KBM-7 (cell line): ENCODE measurements around the gene FAM83D.

Experiments
- DNase-seq: peaks from one replicate; pipeline ENCODE4 v3.0.0-alpha.2; 2015
- in situ Hi-C: fragments of 300-500 bp; cut with MboI; formaldehyde crosslinking; loops from 2 replicates; pipeline ENCODE4 v1.14.3; 2020; ENCODE audit warnings: low sequenced_read_pairs, low pct_unique_long_range_greater_than_20kb, mixed read lengths

Gene FAM83D, protein sequence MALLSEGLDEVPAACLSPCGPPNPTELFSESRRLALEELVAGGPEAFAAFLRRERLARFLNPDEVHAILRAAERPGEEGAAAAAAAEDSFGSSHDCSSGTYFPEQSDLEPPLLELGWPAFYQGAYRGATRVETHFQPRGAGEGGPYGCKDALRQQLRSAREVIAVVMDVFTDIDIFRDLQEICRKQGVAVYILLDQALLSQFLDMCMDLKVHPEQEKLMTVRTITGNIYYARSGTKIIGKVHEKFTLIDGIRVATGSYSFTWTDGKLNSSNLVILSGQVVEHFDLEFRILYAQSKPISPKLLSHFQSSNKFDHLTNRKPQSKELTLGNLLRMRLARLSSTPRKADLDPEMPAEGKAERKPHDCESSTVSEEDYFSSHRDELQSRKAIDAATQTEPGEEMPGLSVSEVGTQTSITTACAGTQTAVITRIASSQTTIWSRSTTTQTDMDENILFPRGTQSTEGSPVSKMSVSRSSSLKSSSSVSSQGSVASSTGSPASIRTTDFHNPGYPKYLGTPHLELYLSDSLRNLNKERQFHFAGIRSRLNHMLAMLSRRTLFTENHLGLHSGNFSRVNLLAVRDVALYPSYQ

DNA sequence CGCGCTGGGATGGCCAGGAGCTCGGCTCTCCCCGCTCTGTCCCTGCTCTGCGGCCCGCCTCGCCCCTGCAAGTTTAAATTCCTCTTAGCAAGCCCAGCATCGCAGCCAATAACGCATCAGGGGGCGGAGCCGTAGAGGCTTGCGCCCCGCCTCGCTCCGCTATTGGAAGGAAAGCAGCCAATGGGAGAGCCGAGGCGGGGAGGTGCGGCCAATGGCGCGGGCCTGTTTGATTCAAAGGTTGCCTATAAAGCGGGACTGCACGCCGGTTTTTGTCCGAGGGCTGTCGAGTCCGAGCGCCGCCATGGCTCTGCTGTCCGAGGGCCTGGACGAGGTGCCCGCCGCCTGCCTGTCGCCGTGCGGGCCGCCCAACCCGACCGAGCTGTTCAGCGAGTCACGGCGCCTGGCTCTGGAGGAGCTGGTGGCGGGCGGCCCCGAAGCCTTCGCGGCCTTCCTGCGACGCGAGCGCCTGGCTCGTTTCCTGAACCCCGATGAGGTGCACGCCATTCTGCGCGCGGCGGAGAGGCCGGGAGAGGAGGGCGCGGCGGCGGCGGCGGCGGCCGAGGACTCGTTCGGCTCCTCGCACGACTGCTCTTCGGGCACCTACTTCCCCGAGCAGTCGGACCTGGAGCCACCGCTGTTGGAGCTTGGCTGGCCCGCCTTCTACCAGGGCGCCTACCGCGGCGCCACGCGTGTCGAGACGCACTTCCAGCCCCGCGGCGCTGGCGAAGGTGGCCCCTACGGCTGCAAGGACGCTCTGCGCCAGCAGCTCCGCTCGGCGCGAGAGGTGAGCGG lies at the start of gene FAM83D:
TSS of gene FAM83D (plus strand) at position 276 of the 792 bp plus-strand sequence. CDS start at position 302, 26 bp downstream.
- in situ Hi-C loops: no loop called here
- DNase-seq: peak; percentile 100

DNA sequence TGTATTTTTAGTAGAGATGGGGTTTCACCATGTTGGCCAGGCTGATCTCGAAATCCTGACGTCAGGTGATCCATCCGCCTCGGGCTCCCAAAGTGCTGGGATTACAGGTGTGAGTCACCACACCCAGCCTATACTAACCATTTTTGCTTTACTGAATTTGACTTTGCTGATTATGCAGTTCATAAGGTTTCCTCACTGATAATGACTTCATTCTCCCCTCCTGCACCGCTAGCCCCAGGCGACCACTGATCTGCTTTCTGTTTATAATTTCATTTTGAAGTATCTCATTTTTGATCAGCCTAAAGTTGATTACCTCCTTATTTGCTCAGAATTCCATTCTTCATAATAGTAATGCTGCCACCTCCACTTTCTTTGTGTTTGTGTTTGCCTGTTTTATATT lies 48.7 kb upstream of the FAM83D start:
- in situ Hi-C loops: no loop called here
- DNase-seq: no peak

DNA sequence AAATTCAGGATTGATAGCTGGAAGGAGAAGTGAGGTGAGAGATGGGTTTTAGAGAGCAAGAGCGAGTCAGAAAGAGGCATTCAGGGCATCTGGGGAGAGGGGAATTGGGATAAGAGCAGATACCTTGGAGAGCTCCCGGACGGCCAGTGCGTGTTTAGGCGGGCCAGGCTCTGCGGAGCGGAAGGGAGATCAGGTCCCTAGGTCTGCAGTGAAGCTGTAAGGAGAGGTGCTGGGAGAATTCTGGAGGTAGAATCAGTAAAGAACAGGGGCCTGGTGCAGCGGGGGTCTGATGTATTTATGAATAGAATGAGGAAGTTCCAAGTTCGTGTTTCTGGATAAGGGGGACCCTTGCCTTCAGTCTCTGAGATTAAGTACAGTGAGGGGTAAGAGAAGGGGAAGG lies 47.4 kb upstream of the FAM83D start:
- DNase-seq: peak; percentile 63
- in situ Hi-C loops: no loop called here

DNA sequence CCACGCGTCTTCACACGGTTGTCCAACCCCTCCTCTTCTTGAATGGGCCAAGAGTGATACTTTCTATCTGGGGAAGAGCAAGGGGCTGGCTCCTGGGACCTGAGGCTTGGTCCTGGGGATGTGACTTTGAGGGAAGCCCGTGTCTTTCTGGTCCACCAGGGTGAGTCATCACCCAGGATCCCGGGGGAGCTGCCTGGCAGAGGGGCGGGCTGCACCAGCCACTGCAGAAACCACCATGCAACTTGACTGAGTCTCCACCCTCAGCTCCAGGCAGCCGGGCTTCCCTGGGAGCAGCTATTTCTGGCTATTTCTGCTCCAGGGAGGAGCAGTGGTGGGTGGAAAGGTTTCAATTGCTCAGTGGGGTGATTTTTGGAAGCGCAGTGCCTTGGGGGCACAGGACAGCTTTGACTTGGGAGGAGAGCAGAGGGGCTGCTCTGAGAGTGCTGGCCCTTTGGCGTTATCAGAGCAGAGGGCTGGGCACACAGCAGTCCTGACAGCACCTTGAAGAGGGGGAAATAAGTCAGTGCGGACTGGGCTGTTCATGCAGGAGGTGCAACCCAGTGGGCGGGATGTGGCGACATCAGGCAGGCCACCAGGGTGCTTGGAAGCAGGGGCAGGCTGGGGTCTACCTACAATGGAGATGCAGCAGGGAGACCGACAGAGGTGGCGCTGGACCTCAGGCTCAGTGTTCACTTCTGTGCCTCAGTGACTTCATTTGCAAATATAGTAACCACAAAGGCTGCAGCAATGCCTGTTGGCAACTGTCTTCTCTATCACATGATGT lies 45.1 kb upstream of the FAM83D start:
- in situ Hi-C loops: no loop called here
- no peak for DNase-seq

DNA sequence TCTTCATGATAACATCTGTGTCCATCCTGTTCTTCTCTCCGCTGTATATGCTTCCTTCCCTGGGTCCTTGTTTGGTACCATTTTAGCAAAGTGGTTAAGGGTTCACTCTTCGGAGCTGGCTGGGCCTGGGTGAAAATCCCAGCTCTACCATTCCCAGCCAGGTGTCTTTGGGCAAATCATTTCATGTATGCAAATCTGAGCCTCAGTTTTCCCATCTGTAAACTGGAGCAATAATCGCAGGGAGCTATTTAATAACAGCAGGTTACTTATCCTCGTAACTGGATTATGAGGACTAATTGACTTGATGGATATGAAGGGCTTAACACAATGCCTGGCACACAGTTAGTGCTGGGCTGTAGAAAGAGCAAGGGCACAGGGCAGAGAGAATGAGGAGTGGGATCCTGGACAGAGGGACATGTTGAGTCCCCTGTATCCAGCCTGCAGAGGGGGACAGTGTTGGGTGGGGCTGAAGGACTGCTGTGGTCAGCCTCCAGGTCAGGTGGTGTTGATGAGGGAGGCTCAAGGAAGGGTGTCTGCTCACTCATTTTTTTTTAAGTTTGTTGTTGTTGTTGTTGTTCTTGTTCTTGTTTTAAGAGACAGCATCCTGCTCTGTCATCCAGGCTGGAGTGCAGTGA lies 44.3 kb upstream of the FAM83D start:
- in situ Hi-C loops: no loop called here
- no peak for DNase-seq

DNA sequence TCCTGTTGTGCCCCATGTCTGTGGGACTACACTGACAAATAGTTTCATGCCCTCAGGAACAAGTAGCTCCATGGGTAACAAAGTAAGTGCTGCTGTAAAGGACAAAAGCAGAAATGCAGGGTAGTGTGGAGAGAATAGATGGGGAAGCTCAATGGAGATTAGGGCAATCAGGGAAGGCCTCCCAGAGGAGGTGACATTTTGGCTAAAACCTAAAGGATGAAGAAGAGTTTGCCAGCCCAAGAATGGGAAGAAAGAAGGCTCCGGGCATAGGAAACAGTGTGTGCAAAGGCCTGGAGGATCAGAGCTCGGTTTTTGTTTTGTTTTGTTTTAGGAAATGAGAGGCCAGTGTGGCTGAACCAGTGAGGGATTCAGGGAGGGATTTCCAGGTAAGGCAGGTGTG lies 43.6 kb upstream of the FAM83D start:
- in situ Hi-C loops: no loop called here

DNA sequence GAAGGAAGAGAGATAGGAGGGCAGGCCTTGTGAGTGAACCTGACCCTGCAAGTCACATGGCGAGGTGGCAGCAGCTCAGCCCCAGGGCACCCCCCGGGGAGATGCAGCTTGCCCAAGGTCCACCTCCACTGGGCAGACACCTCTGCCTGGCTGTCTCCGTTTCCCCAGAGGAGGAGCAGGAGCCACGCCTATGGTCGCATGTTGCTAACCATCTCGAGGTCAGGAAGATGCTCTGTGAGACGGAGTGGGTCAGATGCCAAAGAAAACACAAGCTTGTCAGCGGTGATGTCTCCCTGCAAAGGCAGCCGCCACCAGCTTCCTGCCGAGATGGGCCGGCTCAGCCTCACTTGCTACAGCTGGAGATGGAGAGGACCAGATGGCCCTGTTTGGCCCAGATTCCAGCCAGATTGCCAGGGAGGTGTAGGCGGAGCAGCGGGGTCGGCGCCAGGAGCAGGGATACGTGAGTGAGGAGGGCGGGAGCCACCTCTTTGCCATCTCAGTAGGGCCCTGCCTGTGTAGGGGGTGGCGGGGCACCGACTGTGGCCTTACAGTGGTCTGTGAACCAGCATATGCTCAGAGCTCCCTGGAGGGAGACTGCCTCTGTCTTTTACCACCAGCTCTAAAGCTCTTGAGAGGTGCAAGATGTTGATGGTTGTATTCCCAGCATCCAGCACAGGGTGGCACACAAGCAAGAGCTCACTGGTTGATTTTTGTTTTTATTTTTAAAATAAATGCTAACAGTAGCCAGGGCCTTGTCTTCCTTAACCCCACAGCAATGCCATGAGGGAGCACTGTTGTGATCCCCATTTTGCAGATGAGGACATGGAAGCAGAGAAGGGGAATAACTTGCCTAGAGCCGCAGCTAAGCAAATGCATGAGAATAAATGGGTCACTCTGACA lies 42.9 kb upstream of the FAM83D start:
- in situ Hi-C loops: no loop called here
- no peak for DNase-seq

More for the DNA sequence above, 43.6 kb upstream of the FAM83D start:
- DNase-seq: no peak

DNA sequence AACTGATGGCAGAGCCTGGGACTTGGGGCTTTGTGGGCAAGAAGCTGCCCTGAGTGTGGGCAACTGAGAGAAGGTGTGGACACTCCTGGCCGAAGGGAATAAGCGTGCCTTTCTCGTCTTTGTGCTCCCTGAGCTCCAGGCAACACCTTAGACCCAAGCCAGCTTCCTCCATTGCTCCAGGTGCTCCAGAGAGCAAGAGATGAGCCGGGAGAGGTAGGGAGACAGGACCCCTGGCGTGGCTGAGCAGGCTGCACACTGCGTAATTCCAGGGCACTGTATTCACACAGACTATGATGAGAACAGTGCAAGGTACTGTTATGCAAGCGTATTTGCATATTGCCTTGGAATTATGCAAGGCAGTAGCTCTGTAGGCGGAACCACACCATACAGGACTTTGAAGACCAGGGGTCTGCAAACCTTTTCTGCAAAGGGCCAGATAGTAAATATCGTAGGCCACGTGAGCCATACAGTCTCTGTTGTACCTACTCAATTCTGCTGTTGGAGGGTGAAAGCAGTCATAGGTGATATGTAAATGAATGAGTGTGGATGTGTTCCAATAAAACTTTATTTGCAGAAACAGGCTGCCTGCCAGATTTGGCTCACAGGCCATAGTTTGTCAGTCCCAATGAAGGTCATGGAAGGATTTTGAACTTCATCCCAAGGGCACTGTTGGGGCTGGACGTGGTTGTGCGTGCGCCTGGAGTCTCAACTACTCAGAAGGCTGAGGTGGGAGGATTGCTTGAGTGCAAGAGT lies 42.1 kb upstream of the FAM83D start:
- in situ Hi-C loops: no loop called here
- no peak for DNase-seq

DNA sequence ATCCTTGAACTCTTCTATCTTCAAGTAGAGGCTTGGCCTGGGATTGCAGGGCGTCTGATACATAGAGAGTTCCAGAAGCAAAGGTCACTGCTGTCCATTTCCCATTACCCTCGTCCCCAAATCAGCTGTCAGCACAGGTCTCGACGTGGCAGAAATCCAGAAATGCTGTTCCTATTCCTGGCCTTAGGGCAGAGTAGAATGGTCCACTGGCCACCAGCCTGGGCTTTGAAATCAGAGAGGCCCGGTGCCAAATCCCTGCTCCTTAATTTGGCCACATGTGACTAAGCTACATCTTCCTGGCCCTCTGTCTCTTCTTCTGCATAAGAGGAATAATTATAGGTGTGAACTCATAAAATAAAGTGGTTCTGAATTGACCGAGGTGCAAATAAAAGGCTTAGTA lies 40.9 kb upstream of the FAM83D start:
- no peak for DNase-seq

DNA sequence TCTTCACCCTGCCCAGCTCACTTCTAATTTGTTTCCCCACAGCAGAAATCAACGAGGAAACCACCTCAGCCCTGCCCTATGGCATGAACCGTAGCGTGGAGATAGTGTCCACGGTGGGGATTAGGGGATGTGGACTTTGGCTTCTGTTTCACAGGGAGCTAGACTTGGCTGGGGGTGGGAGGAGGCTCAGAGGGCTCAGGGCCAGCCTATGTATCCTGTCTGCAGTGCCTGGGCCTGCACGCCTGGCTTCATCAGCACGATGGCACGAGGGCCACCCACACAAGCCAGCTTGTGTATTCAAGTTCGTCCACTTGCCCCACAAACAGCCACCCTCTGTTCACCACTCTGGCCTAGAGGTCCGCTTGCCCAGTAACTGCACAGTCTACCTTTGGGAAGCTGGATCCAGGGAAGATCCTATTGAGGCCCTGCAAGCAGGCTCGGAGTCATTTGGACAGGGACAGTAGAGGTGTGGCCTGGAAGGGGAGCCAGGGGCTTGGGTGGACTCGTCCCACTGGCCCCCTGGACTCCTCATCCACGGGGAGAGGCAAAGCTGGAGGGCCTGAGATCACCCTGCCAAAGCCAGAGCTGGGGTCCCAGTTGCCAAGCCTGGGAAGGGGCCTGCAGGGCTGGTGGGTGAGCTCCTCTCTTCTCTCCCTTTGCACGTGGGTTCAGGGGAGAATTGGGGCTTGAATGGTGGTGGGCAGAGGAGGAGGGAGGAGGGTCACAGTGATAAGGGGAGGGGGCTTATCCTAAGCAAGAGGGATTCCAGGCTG lies 38.0 kb upstream of the FAM83D start:
- DNase-seq: no peak
- in situ Hi-C loops: no loop called here

More for the DNA sequence above, 40.9 kb upstream of the FAM83D start:
- in situ Hi-C loops: no loop called here

DNA sequence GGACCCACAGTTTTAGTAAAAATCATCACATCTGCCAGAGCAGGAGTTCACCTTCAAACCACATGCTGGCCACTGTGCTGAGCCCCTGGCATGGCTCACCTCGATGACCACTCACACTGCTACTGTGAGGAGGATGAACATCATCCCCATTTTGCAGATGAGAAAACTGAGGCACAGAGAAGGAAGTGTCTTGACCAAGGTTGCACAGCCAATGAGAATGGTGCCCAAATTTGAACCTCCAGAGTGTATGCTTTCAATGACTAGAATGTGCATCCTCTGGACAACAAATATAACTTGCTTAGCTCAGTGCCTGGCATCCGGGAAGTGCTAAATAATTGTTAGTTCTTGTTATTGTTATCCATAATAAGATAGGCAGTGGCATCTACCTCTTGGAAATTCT lies 37.2 kb upstream of the FAM83D start:
- DNase-seq: no peak
- in situ Hi-C loops: no loop called here

DNA sequence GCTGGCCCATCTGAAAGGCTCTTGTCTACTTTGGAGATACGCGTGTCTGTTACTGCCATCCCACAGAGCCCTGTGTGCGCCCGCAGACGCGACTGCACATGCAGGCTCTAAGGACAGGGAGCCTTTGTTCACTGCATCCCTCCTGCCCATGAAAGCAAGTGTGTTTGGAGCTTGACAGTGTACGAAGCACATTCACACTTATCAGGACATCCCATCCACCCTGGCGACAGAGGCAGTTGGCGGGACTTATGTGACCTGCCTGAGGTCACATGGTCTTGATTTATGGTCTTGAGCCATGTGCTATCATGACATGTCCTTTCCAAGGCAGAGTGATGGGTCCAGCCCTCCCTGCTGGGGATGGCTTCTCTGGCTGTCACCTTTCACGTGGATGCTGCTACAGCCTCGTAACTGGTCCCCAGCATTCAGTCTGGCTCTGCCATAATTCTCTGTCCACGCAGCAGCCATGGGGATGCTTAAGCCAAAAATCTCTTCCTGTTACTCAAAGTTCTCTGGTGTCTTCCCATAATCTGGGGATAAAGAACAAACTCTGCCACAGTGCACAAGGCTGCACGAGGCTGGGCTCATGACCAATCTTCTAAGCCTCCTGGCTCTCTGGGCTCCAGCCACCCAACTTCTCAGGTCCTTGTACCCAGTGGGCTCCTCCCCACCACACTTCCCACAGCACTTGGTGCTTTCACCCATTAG lies 36.3 kb upstream of the FAM83D start:
- DNase-seq: no peak
- in situ Hi-C loops: no loop called here

DNA sequence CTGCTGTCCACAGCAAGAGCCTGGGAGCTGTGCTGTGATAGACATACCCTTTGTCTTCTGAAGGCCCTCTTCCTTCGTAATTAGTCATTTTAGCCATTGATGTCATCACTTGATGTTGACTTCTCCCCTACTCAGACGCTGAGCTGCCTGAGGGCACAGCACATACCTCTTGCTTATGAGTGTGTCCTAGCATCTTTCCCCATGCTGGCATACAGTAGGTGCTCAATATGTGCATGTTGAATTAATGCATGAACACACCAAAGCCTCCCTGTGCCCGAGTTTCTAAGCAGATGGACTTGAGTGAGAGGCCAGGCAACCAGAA lies 35.8 kb upstream of the FAM83D start:
- in situ Hi-C loops: no loop called here
- no peak for DNase-seq

DNA sequence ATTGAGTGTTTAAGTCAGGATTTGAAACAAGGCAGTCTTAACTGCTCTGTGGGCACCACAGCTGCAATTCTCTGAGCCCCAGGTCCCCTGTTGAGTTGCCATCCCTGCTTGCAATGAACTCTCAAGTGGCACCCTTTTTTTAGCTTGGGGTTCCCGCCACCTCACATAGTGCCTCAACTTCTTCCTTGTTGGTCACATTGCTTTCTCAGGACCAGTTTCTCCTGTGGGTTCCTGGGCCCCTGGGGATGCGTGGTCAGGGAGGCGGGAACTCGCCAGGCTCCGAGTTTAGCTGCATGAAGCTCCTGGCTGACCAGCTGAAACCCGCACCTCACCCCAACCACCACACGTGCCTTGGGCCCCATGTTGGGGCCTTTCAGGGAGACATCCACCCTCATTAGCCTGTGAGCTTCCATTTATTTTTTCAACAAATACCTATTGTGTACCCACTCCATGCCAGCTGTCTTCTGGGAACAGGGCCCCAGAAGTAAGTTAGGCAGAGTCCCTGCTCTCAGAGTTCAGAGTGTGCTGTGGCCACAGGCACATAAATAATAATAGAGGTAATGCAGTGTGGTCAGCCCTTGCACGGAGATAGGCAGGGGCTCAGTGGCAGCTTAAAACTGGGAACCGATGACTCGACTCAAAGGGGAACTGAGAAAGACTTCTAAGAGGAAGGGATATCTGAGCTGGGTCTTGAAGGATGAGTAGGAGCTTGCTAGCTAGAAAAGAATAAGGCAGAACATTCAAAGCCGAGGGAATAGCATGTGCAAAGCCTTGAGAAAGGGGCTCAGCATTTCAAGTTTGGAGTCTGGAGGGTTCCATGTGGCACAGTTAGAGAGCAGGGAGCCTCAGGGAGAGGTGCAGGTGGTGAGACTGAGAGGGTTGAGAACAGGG lies 33.9 kb upstream of the FAM83D start:
- DNase-seq: peak; percentile 61
- in situ Hi-C loops: no loop called here

DNA sequence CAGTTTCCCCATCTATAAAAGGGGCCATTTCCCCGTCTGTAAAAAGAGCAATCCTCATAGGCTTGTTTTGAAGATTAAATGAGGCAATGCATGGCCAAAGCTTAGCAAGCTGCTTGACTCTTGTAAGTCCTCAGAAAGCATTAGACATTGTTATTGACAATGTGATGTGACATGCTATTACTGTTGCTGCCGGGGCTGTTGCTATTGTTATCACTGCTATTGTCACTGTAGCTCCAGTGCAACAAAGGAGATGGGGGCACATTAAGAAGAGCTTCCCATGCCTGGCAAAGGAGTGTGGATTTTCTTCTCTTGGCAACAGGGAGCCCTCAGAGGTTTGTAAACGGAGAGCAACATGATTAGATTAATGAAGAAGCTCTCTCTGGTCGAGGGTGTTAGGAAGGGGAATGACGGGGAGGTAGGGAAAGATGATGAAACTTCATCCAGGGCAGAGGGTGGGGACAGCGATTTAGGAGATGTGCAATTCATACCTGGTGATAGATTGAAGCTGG lies 33.1 kb upstream of the FAM83D start:
- DNase-seq: no peak
- in situ Hi-C loops: no loop called here
